AG08396 (cell line): ENCODE measurements around the gene PTPRJ.
A peak's percentile ranks its signal among the peaks of the same experiment; 100 is the strongest.

Experiments
- DNase-seq: peaks from one replicate; pipeline ENCODE4 v3.0.0; 2012; ENCODE audit warnings: low spot score, mixed read lengths

The PTPRJ gene

DNA sequence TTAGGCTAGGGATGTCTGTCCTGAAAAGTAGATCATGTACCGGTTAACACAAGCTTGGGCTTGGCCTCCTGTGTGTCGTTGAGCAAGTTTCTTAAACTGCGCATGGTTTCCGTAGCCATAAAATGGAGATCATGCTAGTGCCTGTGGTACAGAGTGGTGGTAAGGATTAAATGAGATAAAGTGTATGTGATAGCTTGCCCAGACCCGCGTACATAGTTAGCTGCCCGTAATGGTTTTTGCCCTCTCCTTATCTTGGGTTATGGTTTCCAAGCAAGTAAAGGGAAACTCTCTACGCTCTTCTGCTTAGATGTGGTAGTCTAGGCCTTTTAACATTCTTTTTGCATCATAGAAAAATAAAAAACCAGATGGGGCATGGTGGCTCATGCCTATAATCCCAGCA lies 11.0 kb upstream of the PTPRJ start:
- no peak for DNase-seq

DNA sequence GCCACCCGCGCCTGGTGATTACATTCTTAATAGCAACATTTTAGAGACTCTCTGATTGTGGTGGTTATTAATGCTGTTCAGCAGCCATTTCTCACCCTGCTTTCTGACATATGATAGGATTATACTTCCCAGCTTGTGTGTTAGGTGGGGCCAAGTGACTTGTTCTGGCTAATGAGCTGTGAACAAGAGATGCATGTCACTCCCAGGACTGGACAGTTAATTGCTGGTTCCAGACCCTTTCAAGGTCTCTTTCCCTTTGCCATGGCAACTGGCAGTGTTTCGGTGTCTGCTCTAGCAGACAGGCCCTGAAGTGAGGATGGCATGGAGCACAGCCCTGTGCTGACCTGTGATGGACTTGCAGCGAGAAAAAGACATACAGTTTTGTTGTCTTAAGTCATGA lies 8.9 kb upstream of the PTPRJ start:
- no peak for DNase-seq

DNA sequence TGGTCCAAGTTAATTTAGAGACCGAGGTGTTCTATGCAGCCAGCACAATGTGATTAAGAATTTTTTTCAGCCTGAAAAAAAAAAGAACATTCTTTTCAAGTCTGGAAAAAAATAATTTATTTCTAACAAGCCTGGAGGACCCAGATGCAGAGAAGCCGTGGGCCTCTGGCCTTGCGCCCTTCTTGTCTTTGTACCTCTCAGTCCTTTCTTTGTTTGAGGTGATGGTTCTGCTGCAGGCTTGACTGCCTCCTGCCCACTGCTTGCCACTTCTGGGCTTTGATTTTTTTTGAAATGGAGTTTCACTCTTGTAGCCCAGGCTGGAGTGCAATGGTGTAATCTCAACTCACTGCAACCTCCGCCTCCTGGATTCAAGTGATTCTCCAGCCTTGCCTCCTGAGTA lies 7.2 kb upstream of the PTPRJ start:
- no peak for DNase-seq

DNA sequence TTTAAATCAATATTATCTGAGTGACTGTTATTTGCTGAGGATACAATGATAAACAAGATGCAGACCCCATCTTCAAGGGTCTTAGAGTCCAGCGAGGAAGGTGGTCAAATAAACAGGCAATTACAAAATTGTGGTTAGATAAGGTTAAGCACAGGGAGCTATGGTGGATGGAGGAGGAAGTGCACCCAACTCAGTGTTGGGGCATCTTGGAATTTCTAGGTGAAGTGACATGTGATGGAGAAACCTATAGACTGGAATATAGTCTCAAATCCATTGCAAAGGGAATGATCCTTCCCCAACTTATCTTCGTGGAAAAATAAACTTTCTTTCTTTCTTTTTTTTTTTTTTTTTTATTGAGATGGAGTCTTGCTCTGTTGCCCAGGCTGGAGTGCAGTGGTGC lies 3.4 kb upstream of the PTPRJ start:
- DNase-seq, result no peak

DNA sequence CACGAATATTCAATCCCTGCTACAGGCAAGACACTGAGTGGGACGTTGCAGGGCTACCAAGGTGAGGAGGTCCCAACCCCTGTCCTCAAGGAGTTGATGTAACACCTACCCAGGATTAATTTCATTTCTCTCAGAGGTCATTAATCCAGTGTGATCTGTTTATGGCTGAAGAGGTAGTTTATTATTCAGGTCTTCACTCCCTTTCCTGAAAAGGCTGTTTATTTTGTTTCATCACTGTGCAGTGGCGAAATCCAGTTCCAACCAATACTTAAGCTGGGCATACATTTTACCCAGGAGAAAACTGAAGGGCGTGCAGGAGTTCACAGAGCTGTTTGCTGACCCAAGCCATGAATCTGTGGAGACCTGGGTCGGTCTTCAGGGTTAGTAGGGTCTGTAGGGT lies 2.7 kb upstream of the PTPRJ start:
- no peak for DNase-seq

DNA sequence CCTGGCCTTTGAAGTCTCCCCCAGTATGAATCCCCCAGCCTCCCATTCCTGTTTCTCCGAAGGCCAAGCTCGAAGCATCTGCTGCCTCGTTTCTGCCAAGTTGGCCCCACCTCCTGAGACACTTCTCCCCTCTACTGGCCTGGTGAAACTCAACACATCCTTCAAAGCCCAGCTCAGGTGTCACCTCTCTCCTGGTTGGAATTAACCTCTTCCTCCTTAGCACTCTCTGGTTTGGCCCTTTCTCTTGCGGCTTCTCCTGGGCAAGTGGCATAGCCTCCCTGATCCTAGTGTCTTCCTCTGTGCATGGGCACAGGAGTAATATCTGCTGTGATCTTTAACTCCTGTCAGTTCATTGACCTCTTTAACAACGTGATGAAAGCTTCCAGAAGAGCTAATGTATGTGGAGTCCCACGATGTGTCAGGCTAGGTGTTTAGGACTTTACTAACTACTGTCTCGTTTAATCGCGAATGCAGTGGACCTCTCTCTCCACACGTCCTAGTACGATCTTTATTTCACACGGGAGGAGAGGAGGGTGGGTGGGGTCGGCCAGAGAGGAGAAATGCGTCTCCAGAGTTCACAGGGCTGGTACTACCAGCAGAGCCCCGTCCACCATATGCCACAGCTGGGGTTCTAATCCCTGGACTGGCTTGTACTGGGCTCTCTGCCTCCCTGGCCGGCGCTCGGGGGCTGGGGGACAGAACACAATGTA lies 826 bp upstream of the PTPRJ start:
- DNase-seq, result peak; percentile 29

DNA sequence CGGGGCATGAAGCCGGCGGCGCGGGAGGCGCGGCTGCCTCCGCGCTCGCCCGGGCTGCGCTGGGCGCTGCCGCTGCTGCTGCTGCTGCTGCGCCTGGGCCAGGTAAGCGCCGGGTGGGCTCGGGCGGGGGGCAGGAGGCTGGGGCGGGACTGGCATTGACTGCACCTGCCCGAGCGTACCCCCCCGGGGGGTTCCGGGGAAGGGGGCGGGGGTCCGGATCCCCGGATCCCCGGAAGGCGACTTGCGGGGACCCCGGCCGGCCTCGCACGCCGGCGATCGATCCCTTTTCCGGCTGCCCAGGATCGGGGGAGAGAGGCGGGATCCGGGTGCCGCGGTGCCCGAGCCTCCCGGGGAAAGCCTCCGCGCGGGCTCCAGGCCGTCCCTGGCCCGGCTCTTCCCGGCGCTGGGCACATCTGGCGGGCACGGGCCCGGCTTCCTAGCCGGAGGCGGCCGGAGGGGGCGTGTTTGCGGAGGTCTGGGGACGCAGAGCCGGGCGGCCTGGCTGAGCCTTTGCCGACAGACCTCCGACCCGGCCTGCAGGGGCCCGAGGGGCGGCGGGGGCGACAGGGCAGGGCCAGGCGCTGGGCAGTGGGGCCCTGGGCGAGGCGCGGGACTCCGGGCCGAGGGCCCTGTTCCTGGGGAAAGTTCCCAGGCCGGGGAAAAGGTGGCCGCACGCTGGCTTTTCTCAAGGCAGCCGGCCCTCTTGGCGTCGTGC lies 705 bp downstream of the PTPRJ start:
- peak; percentile 84 for DNase-seq

DNA sequence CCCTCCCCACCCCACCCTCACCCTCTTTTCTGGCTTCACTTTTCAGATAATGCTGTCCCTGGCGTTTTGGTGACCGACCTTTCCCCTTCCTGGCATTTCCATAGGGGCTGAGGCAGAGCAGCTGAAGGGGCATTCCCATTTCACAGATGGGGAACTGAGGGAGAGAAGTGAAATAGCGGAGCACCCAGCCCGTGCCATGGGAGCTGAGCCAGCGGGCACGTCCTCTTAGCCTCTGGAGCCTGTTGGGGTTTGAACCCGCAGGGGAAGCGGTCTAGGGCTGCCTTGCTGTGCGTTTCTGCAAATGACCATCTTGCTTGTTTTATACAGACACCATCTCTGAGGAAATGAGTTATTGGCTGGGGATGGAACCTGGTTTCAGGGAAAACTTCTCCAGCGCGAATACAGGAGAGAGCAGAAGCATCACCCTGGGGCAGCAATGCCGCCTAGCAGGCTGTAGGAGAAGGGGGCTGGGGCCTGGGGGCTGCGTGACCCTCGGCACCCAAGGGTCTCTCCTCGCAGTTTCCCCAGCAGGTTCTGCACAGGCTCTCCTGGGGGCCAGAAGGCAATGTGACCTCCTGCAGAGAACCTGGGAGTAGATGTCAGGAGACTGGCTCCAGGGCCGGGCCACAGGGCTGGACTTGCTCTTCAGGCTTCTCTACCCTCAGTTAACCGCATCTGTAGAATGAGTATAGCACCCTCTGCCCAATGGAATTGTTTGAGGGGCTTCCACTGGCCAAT lies 1.5 kb downstream of the PTPRJ start:
- peak; percentile 16 for DNase-seq

DNA sequence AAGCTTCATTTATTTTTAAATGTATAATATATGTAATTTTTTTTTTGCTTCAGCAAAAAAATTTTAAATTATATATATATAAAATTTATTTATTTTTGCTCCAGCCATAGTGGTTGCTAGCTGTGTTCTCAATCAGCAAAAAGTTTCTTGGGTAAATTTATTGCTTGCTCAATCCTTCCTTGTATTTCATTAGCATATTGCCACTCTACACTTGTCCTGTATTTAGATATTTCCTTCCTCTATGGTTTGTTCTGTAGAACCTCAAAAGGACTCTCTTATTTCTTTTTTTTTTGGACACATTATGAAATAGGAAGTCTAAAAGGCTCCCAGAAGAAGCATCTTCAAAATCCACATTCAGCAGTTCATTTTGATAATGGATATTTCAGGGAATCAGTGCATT lies 2.3 kb downstream of the PTPRJ start:
- no peak for DNase-seq

DNA sequence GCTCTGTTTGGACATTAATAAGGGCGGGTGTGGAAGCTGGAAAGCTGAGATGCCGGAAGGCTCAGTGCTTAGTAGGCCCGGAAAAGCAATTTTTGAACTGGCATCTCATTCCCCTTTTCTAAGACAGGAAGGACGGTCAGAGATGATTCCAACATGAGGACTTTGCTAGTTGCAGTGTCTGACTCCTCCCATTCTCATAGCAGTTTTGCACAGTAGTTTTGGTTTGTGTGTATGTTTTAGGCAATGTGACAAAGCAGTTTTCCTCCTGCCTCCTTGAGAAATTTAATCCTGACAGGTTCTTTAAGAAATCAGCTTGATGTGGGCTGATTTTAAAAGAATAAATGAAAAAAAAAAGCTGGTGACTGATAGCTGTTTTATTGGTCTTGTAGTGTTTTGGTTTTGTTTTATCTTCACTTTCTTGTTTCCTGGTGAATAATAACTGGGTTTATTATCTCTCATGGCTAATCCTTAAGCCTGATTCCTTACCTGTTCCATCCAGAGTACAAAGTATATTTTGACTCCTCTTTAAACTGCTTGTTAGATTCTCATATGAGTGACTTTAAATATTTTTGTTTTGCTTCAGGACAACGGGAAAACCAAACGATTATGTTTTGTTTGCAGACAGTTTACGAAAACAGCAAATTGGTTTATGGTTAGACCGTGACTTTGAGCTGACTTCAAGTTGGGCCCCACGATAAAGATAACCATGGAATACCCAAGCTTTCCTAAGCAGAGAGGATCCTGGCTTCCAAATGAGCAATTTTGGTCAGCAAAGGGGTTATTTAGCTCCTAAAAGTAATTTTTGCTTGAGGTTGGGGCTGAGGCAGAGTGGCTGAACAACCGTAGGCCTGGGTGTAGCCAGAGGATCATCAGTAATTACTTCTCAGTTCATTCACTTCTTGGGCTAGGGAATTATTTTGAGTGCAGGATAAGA lies 3.4 kb downstream of the PTPRJ start:
- peak; percentile 28 for DNase-seq

DNA sequence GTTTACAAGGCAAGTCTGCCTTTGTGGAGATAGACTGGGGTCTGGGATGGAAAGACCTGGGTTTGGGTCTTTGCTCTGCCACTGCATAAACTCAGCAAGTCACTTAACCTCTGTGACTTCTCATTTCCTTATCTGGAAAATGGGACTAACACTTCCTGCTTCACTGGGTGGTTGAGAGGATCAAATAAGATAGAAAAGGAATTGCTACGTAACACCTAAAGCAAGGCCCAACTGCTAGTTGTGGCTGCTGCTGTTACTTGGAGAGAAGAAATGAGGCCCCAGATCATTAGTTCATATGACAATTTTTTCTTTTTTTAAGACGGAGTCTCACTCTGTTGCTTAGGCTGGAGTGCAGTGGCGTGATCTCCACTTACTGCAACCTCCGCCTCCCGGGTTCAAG lies 5.9 kb downstream of the PTPRJ start:
- no peak for DNase-seq

DNA sequence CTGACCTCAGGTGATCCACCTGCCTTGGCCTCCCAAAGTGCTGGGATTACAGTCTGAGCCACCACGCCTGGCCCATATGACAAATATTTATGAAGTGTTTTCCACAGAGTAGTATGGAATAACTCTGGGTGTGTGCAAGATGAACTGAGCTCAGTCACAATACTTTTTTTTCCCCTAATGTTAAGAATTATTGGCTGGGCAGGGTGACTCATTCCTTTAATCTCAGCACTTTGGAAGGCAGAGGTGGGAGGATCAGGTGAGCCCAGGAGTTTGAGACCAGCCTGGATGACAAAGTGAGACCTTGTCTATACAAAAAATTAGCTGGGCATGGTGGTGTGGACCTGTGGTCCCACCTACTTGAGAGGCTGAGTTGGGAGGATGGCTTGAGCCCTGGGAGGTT lies 6.4 kb downstream of the PTPRJ start:
- DNase-seq, result no peak

DNA sequence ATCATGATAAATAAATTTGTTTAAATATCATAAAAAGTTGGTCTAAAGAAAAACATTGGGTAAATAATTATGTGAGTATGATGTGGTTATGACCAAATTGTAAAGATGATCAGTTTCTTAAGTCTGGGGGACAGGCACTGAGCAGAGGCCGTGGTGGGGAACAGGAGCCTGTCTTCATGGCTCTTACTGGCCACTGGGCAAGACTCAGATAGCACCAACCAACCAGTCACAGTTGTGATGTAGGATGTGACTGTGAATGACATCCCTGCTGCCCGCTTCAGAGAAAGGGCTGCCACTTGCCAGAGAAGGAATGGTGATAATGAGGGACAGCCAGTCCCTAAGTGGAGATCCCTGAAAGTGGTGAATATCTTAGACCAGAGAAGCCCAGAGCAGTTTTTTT lies 7.0 kb downstream of the PTPRJ start:
- DNase-seq, result no peak

DNA sequence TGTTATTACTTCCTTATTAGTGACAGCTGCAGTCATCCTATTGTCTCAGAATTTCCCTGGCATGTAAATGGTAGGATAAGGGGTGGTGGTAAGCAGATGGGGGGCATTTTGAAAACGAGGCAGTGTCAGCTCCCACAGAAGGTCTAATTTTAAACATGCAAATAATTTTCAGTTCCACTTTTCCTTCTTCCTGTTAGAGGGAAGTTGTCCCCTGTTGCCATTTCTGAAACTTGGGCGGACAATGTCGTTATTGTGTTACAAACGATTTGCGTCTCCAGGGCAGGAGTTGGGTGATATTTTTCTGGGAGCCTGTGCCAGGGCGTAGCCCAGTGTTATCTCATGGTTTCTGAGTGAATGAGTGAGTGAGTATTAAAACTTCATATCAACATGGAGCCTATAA lies 7.4 kb downstream of the PTPRJ start:
- DNase-seq, result no peak

DNA sequence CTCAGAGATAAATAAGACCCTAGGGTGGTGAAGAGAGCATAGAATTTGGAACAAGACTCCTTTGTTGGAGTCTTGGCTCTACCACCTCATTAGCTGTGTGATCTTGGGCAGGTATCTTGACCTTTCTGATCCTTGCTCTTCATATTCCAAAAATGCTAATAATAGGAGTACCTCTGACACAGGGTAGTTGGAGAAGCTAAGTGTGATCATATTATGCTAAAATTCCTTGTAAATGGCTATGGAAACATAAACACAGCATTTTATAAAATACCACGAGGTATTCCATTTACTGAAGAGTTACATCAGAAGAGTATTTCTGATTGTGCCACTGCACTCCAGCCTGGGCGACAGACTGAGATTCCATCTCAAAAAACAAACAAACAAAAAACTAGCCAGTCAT lies 9.4 kb downstream of the PTPRJ start:
- DNase-seq, result no peak

DNA sequence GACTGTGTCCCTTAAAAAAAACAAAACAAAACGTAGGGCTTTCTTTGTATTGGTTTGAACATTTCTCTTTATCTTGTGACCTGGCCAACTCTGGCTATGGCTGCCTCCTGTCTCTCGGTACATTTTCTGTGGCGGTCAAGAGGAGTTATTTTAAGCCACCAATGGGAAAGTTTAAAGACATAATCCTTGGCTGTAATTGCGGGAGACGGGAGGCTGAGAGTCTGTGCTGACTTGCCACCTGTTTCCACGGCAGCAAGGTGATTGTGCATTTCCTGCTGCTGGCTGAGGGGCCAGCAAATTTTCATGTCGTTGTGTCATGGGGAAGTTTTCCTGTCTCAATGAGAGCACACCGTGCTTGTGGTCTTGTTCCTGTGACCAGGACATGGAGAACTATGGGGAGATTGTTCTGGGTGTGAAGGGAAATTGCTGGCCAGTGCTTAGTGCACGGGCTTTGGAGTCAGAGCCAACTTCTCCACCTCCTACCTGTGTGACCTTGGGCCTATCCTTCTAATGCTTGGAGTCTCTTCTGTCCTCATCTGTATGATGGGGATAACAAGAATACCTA lies 11.0 kb downstream of the PTPRJ start:
- no peak for DNase-seq

DNA sequence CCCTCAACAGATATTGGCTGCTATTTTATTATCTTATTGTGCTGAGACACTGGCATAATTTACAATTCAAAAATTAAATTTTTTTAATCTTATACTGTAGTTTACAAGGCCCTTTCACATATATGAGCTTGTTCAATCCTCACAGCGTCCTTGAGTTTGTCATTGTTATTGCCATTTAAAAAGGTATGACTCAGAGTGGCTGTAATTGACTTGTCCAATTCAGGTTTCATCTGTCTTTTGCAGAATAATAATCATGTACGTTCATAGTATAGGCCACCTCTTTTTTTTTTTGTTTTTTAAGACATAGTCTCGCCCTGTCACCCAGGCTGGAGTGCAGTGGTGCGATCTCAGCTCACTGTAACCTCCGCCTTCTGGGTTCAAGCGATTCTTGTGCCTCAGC lies 11.5 kb downstream of the PTPRJ start:
- DNase-seq, result no peak

DNA sequence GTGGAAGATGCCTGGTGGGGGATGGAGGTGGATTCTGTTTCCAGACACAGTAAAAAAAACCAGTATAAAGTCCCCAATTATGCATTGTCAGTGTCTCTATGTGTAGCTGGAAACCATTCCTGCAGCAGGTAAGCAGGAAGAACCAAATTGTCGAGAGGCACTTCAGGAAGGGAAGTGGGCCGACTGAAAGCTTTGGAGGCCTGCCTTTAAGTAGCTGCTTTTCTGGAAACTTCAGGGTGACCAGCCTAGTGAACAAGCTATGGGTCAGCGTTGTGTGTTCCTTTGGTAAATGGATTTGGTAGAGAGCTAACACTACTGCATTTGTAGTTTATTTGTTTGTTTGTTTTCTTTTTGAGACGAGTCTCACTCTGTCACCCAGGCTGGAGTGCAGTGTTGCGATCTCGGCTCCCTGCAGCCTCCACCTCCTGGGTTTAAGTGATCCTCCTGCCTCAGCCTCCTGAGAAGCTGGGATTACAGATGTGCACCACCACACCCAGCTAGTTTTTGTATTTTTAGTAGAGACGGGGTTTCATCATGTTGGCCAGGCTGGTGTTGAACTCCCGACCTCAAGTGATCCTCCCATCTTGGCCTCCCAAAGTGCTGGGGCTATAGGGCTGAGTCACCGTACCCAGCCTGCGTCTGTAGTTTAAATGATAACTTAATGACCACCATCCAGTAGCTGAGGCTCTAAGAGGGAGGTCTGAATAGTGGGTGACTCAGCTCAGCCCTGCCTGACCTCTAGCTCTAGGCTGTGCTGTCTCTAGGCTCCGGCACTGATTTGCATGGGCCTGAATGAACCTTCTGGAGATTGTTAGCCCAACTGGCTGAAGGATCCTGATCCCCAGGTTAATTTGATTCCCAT lies 12.8 kb downstream of the PTPRJ start:
- peak; percentile 60 for DNase-seq

DNA sequence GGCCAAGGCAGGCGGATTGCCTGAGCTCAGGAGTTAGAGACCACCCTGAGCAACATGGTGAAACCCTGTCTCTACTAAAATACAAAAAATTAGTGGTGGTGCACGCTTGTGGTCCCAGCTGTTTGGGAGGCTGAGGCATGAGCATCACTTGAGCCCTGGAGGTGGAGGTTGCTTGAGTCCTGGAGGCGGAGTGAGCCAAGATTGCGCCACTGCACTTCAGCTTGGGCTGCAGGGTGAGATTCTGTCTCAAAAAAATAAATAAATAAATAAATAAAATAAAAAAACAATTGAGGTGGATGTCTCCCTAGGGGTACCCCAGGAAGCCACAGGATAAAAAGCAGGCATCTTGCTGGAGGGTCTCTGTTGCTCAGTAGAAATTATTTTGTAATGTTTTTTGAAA lies 14.1 kb downstream of the PTPRJ start:
- DNase-seq, result no peak

DNA sequence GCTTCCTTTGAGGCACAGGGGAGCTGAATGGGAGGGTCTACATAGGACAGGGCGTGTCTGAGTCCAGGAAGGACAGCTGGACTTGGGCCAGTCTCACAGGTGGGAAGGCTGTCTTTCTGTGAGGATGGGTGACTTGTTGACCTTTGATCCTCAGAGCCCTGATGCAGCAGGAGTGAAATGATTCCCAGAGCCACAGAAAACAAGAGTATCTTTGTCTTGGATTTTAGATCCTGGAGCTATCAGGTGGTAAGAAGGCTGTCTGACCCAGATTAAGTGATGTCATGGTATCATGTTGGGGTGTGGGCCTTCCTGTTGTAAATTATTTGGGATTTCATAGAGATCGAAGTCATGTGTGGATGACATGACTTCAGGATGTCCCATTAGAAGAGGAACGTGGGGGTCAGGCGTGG lies 15.0 kb downstream of the PTPRJ start:
- no peak for DNase-seq
